OCI-LY7 (cell line): Measurements from ENCODE around the gene OPN1SW. TPM values are rescaled to one million over a fixed set of nuclear protein-coding genes. Genes with fewer than 3 reads are reported as not detected.

Experiments used
- BruUV-seq: library from RNA; stranded (reverse); fragments of 400-500 nt; replicated peaks from 2 replicates; lab custom pipeline; 2021; lab: Mats Ljungman, UMichigan
- CTCF ChIA-PET: fragments of 300-600 bp; sonication (Branson Sonifier 250); formaldehyde crosslinking; loops from one replicate; lab custom pipeline; 2022; ENCODE audit warnings: antibody characterized with exemption; ENCODE audit not compliant: unreplicated experiment; lab: Charles Lee
- POLR2A ChIA-PET: fragments of 300-600 bp; sonication (Branson Sonifier 250); formaldehyde crosslinking; loops from one replicate; lab custom pipeline; 2022; ENCODE audit warnings: antibody characterized with exemption; lab: Charles Lee
- DNase-seq: peaks from one replicate; pipeline ENCODE4 v3.0.0-alpha.2; 2015; ENCODE audit warnings: low spot score
- H2AFZ ChIP-seq: fragments of 200-600 bp; sonication (generic), shearing (Covaris generic); 2 replicates; pipeline ENCODE4 v1.6.1; 2014; ENCODE audit warnings: mild to moderate bottlenecking, antibody characterized with exemption, low read length, moderate library complexity
- H3K27ac ChIP-seq: fragments of 200-600 bp; sonication (generic); 2 replicates; pipeline ENCODE4 v1.5.1; 2014; ENCODE audit warnings: mixed run types, low read depth, mild to moderate bottlenecking, moderate library complexity, low read length, inconsistent platforms; ENCODE audit not compliant: poor library complexity, severe bottlenecking
- H3K36me3 ChIP-seq: fragments of 200-600 bp; sonication (generic); 2 replicates; pipeline ENCODE4 v1.6.1; 2014; ENCODE audit warnings: mild to moderate bottlenecking, antibody characterized with exemption, low read length, moderate library complexity, mixed read lengths; ENCODE audit not compliant: insufficient read depth
- H3K4me1 ChIP-seq: fragments of 200-600 bp; sonication (generic); 2 replicates; pipeline ENCODE4 v1.5.1; 2014; ENCODE audit warnings: mild to moderate bottlenecking, low read length; ENCODE audit not compliant: insufficient read depth, poor library complexity, severe bottlenecking
- H3K4me2 ChIP-seq: fragments of 200-600 bp; sonication (generic); 2 replicates; pipeline ENCODE4 v1.6.1; 2014; ENCODE audit warnings: mild to moderate bottlenecking, low read length
- H3K4me3 ChIP-seq: fragments of 200-600 bp; sonication (generic); 2 replicates; pipeline ENCODE4 v1.5.1; 2014; ENCODE audit warnings: mild to moderate bottlenecking, low read depth, low read length; ENCODE audit not compliant: poor library complexity, severe bottlenecking
- H3K79me2 ChIP-seq: fragments of 200-600 bp; sonication (generic); 2 replicates; pipeline ENCODE4 v1.6.1; 2016; ENCODE audit warnings: low read depth, mild to moderate bottlenecking, low read length, moderate library complexity, mixed read lengths; ENCODE audit not compliant: insufficient read depth
- H3K9me2 ChIP-seq: fragments of 200-600 bp; sonication (generic); 2 replicates; pipeline ENCODE4 v1.6.1; 2016; ENCODE audit warnings: mild to moderate bottlenecking, low read length, mixed read lengths; ENCODE audit not compliant: insufficient read depth
- H3K9me3 ChIP-seq: fragments of 200-600 bp; sonication (generic); 2 replicates; pipeline ENCODE4 v1.6.1; 2014; ENCODE audit warnings: mild to moderate bottlenecking, mixed run types, low read length, mixed read lengths
- H4K20me1 ChIP-seq: fragments of 200-600 bp; sonication (generic); 2 replicates; pipeline ENCODE4 v1.6.1; 2014; ENCODE audit warnings: mild to moderate bottlenecking, antibody characterized with exemption, low read length, moderate library complexity, mixed read lengths; ENCODE audit not compliant: insufficient read depth
- EZH2phosphoT487 ChIP-seq: fragments of 200-600 bp; sonication (generic); IDR thresholded peaks from 2 replicates; pipeline ENCODE4 v1.6.1; 2018; ENCODE audit warnings: low read depth, borderline replicate concordance, mild to moderate bottlenecking, mixed run types, antibody characterized with exemption, low read length, moderate library complexity, mixed read lengths
- intact Hi-C: fragments of 100-400 bp; cut with micrococcal nuclease; formaldehyde crosslinking; loops from one replicate; pipeline ENCODE4 v1.10.0; 2022; ENCODE audit not compliant: unreplicated experiment
- total RNA-seq, 2 experiments: library from RNA; depleted of rRNA in 1 of 2; stranded (reverse); fragments of >200 nt in 1 of 2; shearing (Covaris generic) in 1 of 2; gene quantifications; 2 replicates each; pipeline ENCODE4 v1.2.3, GENCODE V29; 2014 to 2022
- TF ChIP-seq, protein P1 (sequence below): fragments of 200-600 bp; sonication (generic); conservative IDR thresholded peaks from 2 replicates; pipeline ENCODE4 v1.5.1; 2014; ENCODE audit warnings: mild to moderate bottlenecking, antibody characterized with exemption, low read length, moderate library complexity, mixed read lengths

The OPN1SW gene
- total RNA-seq, 2 experiments from 2014 or later, result not detected

DNA sequence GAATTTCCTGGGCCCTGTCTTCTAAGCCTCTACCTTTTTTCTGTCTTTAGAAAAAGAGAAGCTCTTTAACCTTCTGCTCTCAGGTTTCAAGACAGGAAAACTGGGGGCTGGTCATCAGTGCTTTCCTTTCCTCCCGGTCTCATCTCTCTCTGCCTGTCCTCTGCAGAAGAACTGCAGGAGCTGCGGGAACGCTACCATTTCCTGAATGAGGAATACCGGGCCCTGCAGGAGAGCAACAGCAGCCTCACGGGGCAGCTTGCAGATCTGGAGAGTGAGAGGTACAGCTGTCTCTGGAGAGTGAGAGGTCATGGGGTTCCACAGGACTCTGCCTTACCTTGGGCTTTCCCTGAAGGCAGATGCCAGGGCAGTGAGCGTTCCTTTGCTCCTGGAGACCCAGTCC lies 28.9 kb upstream of the OPN1SW start:
- Histone ChIP-seq H3K79me2 (no peaks in the 10 kb centered on the region), H3K4me2 (no peak overlapping the region), H3K4me1 (no peaks in the 10 kb centered on the region), H3K9me3 (no peaks in the 10 kb centered on the region), H4K20me1 (no peaks in the 10 kb centered on the region), H3K4me3 (no peak overlapping the region), H3K27ac (no peak overlapping the region), H2AFZ (no peak overlapping the region), H3K9me2 (no peaks in the 10 kb centered on the region), H3K36me3 (peaks cover 4% of the 10 kb centered on the region; the same call in 1 of the 2 replicates)
- no peak for TF ChIP-seq EZH2phosphoT487
- TF ChIP-seq, protein P1, sequence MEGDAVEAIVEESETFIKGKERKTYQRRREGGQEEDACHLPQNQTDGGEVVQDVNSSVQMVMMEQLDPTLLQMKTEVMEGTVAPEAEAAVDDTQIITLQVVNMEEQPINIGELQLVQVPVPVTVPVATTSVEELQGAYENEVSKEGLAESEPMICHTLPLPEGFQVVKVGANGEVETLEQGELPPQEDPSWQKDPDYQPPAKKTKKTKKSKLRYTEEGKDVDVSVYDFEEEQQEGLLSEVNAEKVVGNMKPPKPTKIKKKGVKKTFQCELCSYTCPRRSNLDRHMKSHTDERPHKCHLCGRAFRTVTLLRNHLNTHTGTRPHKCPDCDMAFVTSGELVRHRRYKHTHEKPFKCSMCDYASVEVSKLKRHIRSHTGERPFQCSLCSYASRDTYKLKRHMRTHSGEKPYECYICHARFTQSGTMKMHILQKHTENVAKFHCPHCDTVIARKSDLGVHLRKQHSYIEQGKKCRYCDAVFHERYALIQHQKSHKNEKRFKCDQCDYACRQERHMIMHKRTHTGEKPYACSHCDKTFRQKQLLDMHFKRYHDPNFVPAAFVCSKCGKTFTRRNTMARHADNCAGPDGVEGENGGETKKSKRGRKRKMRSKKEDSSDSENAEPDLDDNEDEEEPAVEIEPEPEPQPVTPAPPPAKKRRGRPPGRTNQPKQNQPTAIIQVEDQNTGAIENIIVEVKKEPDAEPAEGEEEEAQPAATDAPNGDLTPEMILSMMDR, result no peak
- CTCF ChIA-PET, result no interaction called here
- no peak for DNase-seq
- no TSS peak for BruUV-seq
- POLR2A ChIA-PET, result interaction anchor here (1.3 kb wide), 1 partner anchor 206 kb away, joined by 4 read pairs; no protein-coding TSS in a partner anchor
- intact Hi-C loops, result no loop called here

DNA sequence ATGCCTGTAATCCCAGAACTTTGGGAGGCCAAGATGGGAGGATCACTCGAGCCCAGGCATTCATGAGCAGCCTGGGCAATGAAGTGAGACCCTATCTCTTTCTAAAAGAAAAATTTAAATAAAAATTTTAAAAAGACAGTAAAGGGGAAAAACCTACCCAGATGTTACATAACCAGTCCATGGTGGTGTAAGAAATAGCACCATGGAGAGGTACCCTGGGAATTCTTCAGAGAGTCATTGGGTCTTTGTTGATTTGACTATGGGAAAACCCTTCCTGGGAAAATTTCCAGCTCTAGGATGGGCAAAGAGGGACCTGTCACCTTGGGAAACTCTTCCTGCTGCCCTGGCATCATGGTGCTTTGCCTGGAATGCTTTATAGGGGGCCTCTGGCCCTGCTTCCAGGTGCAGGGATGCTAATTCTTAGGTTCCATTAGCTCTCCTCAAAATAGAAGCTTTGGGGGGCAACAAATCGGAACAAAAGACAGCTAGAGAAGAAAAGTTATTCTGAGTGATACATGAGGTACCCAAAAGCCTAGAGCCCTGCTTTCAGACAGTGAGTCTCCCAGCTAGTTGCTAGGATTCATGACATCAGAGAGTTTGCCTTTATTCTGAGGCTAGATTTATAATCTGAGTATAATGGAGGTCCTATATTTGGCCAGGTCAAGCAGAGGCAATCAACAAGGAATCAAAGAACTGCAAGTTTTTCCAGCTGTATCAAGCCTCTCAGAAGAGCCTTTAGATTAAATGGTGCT lies 26.2 kb upstream of the OPN1SW start:
- Histone ChIP-seq H4K20me1 (no peaks in the 10 kb centered on the region), H3K4me1 (no peaks in the 10 kb centered on the region), H2AFZ (no peak overlapping the region), H3K36me3 (no peaks in the 10 kb centered on the region; the same call in 1 of the 2 replicates), H3K27ac (no peak overlapping the region), H3K4me2 (no peak overlapping the region), H3K9me2 (no peaks in the 10 kb centered on the region), H3K9me3 (no peaks in the 10 kb centered on the region), H3K4me3 (no peak overlapping the region), H3K79me2 (no peaks in the 10 kb centered on the region)
- no peak for DNase-seq
- no TSS peak for BruUV-seq
- no peak for TF ChIP-seq EZH2phosphoT487
- TF ChIP-seq, protein P1, result no peak
- POLR2A ChIA-PET, result interaction anchor here (0.8 kb wide), 1 partner anchor 42 kb away, joined by 3 read pairs; no protein-coding TSS in a partner anchor
- CTCF ChIA-PET, result no interaction called here
- intact Hi-C loops, result no loop called here

DNA sequence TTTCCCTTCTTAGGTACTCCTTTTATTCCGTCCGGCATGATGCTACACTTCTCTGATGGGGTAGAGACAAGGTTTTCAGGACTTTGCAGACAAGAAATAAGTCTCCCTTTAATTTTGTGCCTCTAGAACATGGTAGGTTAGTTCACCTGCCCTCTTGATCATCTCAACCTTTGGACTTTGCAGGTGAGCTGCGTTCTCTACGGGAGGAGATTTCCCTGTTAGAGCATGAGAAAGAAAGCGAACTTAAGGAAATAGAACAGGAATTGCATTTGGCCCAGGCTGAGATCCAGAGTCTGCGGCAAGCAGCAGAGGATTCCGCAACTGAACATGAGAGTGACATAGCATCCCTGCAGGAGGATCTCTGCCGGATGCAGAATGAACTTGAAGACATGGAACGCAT lies 25.4 kb upstream of the OPN1SW start:
- TF ChIP-seq EZH2phosphoT487, result no peak
- TF ChIP-seq, protein P1, result no peak
- Histone ChIP-seq H3K9me3 (no peaks in the 10 kb centered on the region), H3K79me2 (no peaks in the 10 kb centered on the region), H3K9me2 (no peaks in the 10 kb centered on the region), H3K4me2 (no peak overlapping the region), H3K4me3 (no peak overlapping the region), H3K4me1 (no peaks in the 10 kb centered on the region), H3K27ac (no peak overlapping the region), H3K36me3 (no peaks in the 10 kb centered on the region; the same call in 1 of the 2 replicates), H2AFZ (no peak overlapping the region), H4K20me1 (no peaks in the 10 kb centered on the region)
- DNase-seq, result no peak
- intact Hi-C loops, result no loop called here
- ChIA-PET CTCF (no interaction called here), POLR2A (no interaction called here)
- no TSS peak for BruUV-seq
